Panc1 (cell line): ENCODE measurements around the gene OVAAL. TPM values are rescaled to one million over a fixed set of nuclear protein-coding genes. Genes with fewer than 3 reads are reported as not detected.

Source experiments
- ATAC-seq: fragments of 200-7000 bp; cut with Tn5 transposase; 2 replicates; pipeline ENCODE4 v1.9.1; 2020; ENCODE audit warnings: mild to moderate bottlenecking, moderate library complexity
- BruUV-seq: library from RNA; stranded (reverse); fragments of 400-500 nt; replicated peaks from 2 replicates; lab custom pipeline; 2021; lab: Mats Ljungman, UMichigan
- CTCF ChIA-PET: fragments of 300-600 bp; sonication (Branson Sonifier 250); formaldehyde crosslinking; loops from one replicate; lab custom pipeline; 2022; ENCODE audit warnings: antibody characterized with exemption; lab: Charles Lee
- POLR2A ChIA-PET: fragments of 300-600 bp; sonication (Branson Sonifier 250); formaldehyde crosslinking; loops from one replicate; lab custom pipeline; 2022; ENCODE audit warnings: antibody characterized with exemption; lab: Charles Lee
- DNase-seq: peaks from one replicate; pipeline ENCODE4 v3.0.0-alpha.2; 2010; ENCODE audit warnings: low read depth, low spot score
- H3K27ac ChIP-seq: 2 replicates; pipeline ENCODE4 v1.5.1; 2011; ENCODE audit warnings: mild to moderate bottlenecking, low read length, inconsistent platforms
- H3K27me3 ChIP-seq: fragments of 200-500 bp; sonication (Bioruptor generic); 2 replicates; pipeline ENCODE4 v1.6.0; 2014; ENCODE audit warnings: low read length, inconsistent platforms; ENCODE audit not compliant: control insufficient read depth, insufficient read depth
- H3K36me3 ChIP-seq: fragments of 200-500 bp; sonication (Bioruptor generic); 2 replicates; pipeline ENCODE4 v1.5.1; 2014; ENCODE audit warnings: inconsistent platforms, mild to moderate bottlenecking, low read length, moderate library complexity; ENCODE audit not compliant: control insufficient read depth, insufficient read depth
- H3K4me1 ChIP-seq: 2 replicates; pipeline ENCODE4 v1.5.1; 2011; ENCODE audit warnings: inconsistent platforms, mild to moderate bottlenecking, low read length, moderate library complexity; ENCODE audit not compliant: control insufficient read depth, insufficient read depth
- H3K4me3 ChIP-seq, 2 experiments: 2 replicates each; pipeline ENCODE4 v1.5.1; 2011 to 2012; ENCODE audit warnings: low read depth in 2 of 2, low read length in 2 of 2, mild to moderate bottlenecking in 2 of 2, inconsistent platforms in 1 of 2, moderate library complexity in 1 of 2
- H3K9me3 ChIP-seq: fragments of 200-500 bp; sonication (Bioruptor generic); 2 replicates; pipeline ENCODE4 v1.5.1; 2014; ENCODE audit warnings: low read depth, mild to moderate bottlenecking, inconsistent platforms, low read length, moderate library complexity; ENCODE audit not compliant: control insufficient read depth, insufficient read depth
- CTCF ChIP-seq: fragments of 450-650 bp; IDR thresholded peaks from 2 replicates; pipeline ENCODE4 v1.5.1; 2017; ENCODE audit warnings: mild to moderate bottlenecking
- POLR2AphosphoS5 ChIP-seq: IDR thresholded peaks from 2 replicates; pipeline ENCODE4 v1.6.1; 2012; ENCODE audit warnings: mild to moderate bottlenecking, low read depth, low read length, moderate library complexity
- REST ChIP-seq, 2 experiments: IDR thresholded peaks; 2 replicates each; pipeline ENCODE4 v1.6.1; 2011 to 2012; ENCODE audit warnings: low read depth in 2 of 2, control low read depth in 1 of 2, low read length in 1 of 2, mild to moderate bottlenecking in 1 of 2, moderate library complexity in 1 of 2; ENCODE audit not compliant: insufficient read depth in 1 of 2
- SIN3A ChIP-seq: IDR thresholded peaks from 2 replicates; pipeline ENCODE4 v1.6.1; 2012; ENCODE audit warnings: low read depth, mild to moderate bottlenecking, low read length, moderate library complexity, borderline replicate concordance; ENCODE audit not compliant: insufficient read depth
- TCF7L2 ChIP-seq: IDR thresholded peaks from 2 replicates; pipeline ENCODE4 v1.6.1; 2011; ENCODE audit warnings: mild to moderate bottlenecking, low read depth, low read length, inconsistent platforms
- in situ Hi-C: cut with HindIII; loops from 2 replicates; pipeline ENCODE4 v1.10.0; 2016; ENCODE audit warnings: low sequenced_read_pairs, low pct_unique_long_range_greater_than_20kb
- intact Hi-C: fragments of 100-400 bp; cut with micrococcal nuclease; formaldehyde crosslinking; loops from one replicate; pipeline ENCODE4 v1.10.0; 2022; ENCODE audit not compliant: unreplicated experiment
- total RNA-seq: library from RNA; stranded (reverse); gene quantifications from one replicate; pipeline ENCODE4 v1.2.1, GENCODE V29; 2021; ENCODE audit not compliant: unreplicated experiment

OVAAL gene
- total RNA-seq, 1 experiment from 2014 or later = not detected

- H3K4me3 ChIP-seq = no peak overlapping the region
- no peak for DNase-seq
- TF ChIP-seq SIN3A (no peak), CTCF (no peak), REST (IDR thresholded peaks at IDR 0.05; ENCODE audit: insufficient read depth in 1 of 2, low read depth in 2 of 2, low read length in 1 of 2) (no peak), TCF7L2 (no peak), POLR2AphosphoS5 (no peak)
- H3K9me3 ChIP-seq = no peaks in the 10 kb centered on the region
- in situ Hi-C loops (no loop called here), intact Hi-C loops (no loop called here)
- H3K27me3 ChIP-seq = no peaks in the 10 kb centered on the region
- no peaks in the 10 kb centered on the region for H3K4me1 ChIP-seq
- BruUV-seq = no TSS peak
- POLR2A ChIA-PET = no interaction called here
- H3K27ac ChIP-seq = no peak overlapping the region
- CTCF ChIA-PET = no interaction called here
- ATAC-seq = no peak
- no peaks in the 10 kb centered on the region for H3K36me3 ChIP-seq
Measured at GRCh38 chr1:180597520-180597919, 38.8 kb downstream of the OVAAL start.

- DNase-seq = no peak
- intact Hi-C loops (no loop called here), in situ Hi-C loops (no loop called here)
- Histone ChIP-seq H3K9me3 (no peaks in the 10 kb centered on the region), H3K4me1 (no peaks in the 10 kb centered on the region), H3K36me3 (no peaks in the 10 kb centered on the region), H3K27me3 (no peaks in the 10 kb centered on the region), H3K27ac (no peak overlapping the region), H3K4me3 (no peak overlapping the region)
- ChIA-PET POLR2A (no interaction called here), CTCF (no interaction called here)
- no peak for ATAC-seq
- BruUV-seq = no TSS peak
- no peak for TF ChIP-seq REST (IDR thresholded peaks at IDR 0.05; ENCODE audit: insufficient read depth in 1 of 2, low read depth in 2 of 2, low read length in 1 of 2)
- TF ChIP-seq POLR2AphosphoS5 = no peak
- no peak for TF ChIP-seq SIN3A
- no peak for TF ChIP-seq TCF7L2
- no peak for TF ChIP-seq CTCF
Measured at GRCh38 chr1:180598333-180598974, 39.7 kb downstream of the OVAAL start.
